ENCODE results near the gene FBXO4.
"Not testable (repeated sequence)": the region's sequence is repeated elsewhere in the genome, so short reads cannot be mapped to it uniquely, and the experiment has no call there.

DNA sequence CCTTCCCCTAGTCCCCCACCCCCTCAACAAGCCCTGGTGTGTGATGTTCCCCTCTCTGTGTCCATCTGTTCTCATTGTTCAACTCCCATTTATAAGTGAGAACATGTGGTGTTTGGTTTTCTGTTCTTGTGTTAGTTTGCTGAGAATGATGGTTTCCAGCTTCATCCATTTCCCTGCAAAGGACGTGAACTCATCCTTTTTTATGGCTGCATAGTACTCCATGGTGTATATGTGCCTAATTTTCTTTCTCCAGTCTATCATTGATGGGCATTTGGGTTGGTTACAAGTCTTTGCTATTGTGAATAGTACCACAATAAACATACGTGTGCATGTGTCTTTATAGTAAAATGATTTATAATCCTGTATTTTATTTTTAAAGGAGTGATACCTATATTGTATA is 57.8 kb downstream of the FBXO4 start:
- TF ChIP-seq, protein P1, sequence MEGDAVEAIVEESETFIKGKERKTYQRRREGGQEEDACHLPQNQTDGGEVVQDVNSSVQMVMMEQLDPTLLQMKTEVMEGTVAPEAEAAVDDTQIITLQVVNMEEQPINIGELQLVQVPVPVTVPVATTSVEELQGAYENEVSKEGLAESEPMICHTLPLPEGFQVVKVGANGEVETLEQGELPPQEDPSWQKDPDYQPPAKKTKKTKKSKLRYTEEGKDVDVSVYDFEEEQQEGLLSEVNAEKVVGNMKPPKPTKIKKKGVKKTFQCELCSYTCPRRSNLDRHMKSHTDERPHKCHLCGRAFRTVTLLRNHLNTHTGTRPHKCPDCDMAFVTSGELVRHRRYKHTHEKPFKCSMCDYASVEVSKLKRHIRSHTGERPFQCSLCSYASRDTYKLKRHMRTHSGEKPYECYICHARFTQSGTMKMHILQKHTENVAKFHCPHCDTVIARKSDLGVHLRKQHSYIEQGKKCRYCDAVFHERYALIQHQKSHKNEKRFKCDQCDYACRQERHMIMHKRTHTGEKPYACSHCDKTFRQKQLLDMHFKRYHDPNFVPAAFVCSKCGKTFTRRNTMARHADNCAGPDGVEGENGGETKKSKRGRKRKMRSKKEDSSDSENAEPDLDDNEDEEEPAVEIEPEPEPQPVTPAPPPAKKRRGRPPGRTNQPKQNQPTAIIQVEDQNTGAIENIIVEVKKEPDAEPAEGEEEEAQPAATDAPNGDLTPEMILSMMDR (IDR thresholded peaks at IDR 0.05; ENCODE audit: poor library complexity): not testable (repeated sequence)
- not testable (repeated sequence) for TF ChIP-seq EZH2 (IDR thresholded peaks at IDR 0.05; ENCODE audit: borderline replicate concordance)
